HEK293 (cell line): ENCODE measurements around the gene FIS1.

Source experiments
- CTCF ChIA-PET: fragments of 350-600 bp; formaldehyde crosslinking; extraction: SDS; loops from one replicate; lab custom pipeline; 2021; ENCODE audit warnings: antibody characterized with exemption; lab: Yijun Ruan, JAX
- POLR2A ChIA-PET: fragments of 300-600 bp; formaldehyde crosslinking; extraction: SDS; loops from one replicate; lab custom pipeline; 2020; ENCODE audit warnings: antibody characterized with exemption, inconsistent platforms; lab: Yijun Ruan, JAX
- H3K27ac ChIP-seq: fragments of 200-500 bp; sonication (Bioruptor generic); 2 replicates; pipeline ENCODE4 v1.5.1; 2014; ENCODE audit warnings: low read depth, low read length, control low read depth, inconsistent platforms; ENCODE audit errors: extremely low read depth
- H3K36me3 ChIP-seq, 2 experiments: fragments of 200-500 bp in 1 of 2; sonication (Bioruptor generic) in 1 of 2; 1 replicate in 1 of 2; 2 replicates in 1 of 2; pipeline ENCODE4 v1.5.1; 2014 to 2017; ENCODE audit warnings: inconsistent platforms in 2 of 2, low read length in 2 of 2; ENCODE audit not compliant: control insufficient read depth in 2 of 2, insufficient read depth in 1 of 2
- H3K4me1 ChIP-seq: fragments of 200-500 bp; sonication (Bioruptor generic); 2 replicates; pipeline ENCODE4 v1.5.1; 2014; ENCODE audit warnings: mild to moderate bottlenecking, low read length, inconsistent platforms; ENCODE audit not compliant: control insufficient read depth, insufficient read depth
- H3K4me3 ChIP-seq: 2 replicates; pipeline ENCODE4 v1.5.1; 2011; ENCODE audit warnings: low read depth, mild to moderate bottlenecking, control low read depth, low read length, moderate library complexity
- H3K9me3 ChIP-seq: fragments of 200-500 bp; sonication (Bioruptor generic); 2 replicates; pipeline ENCODE4 v1.5.1; 2014; ENCODE audit warnings: low read depth, low read length, inconsistent platforms; ENCODE audit not compliant: control insufficient read depth, insufficient read depth
- EGR2 ChIP-seq: fragments of 450-650 bp; formaldehyde crosslinking; IDR thresholded peaks from 2 replicates; pipeline ENCODE4 v1.5.1; 2016; ENCODE audit warnings: low read depth, missing biosample characterization, missing genetic modification characterization
- KLF1 ChIP-seq: fragments of 450-650 bp; formaldehyde crosslinking; IDR thresholded peaks from 2 replicates; pipeline ENCODE4 v1.5.1; 2016; ENCODE audit warnings: missing biosample characterization, missing genetic modification characterization
- TCF7L2 ChIP-seq: IDR thresholded peaks from 2 replicates; pipeline ENCODE4 v1.6.1; 2011; ENCODE audit warnings: low read depth, mild to moderate bottlenecking, inconsistent platforms, low read length, moderate library complexity, borderline replicate concordance
- ZFHX2 ChIP-seq: fragments of 450-650 bp; formaldehyde crosslinking; conservative IDR thresholded peaks from 2 replicates; pipeline ENCODE4 v1.5.1; 2016; ENCODE audit warnings: missing biosample characterization, missing genetic modification characterization
- ZFP41 ChIP-seq: fragments of 450-650 bp; formaldehyde crosslinking; IDR thresholded peaks from 2 replicates; pipeline ENCODE4 v1.5.1; 2016; ENCODE audit warnings: missing biosample characterization, missing genetic modification characterization, borderline replicate concordance
- ZNF202 ChIP-seq: fragments of 450-650 bp; formaldehyde crosslinking; IDR thresholded peaks from 2 replicates; pipeline ENCODE4 v1.5.1; 2016; ENCODE audit warnings: missing biosample characterization, missing genetic modification characterization, borderline replicate concordance
- ZNF211 ChIP-seq: fragments of 450-650 bp; formaldehyde crosslinking; IDR thresholded peaks from 2 replicates; pipeline ENCODE4 v1.5.1; 2016; ENCODE audit warnings: low read depth, missing biosample characterization, missing genetic modification characterization
- ZNF354C ChIP-seq: fragments of 450-650 bp; formaldehyde crosslinking; IDR thresholded peaks from 2 replicates; pipeline ENCODE4 v1.5.1; 2016; ENCODE audit warnings: missing biosample characterization, missing genetic modification characterization, low read depth, borderline replicate concordance
- ZNF391 ChIP-seq: fragments of 450-650 bp; formaldehyde crosslinking; IDR thresholded peaks from 2 replicates; pipeline ENCODE4 v1.5.1; 2016; ENCODE audit warnings: low read depth, missing biosample characterization, missing genetic modification characterization, borderline replicate concordance
- ZNF473 ChIP-seq: fragments of 450-650 bp; formaldehyde crosslinking; IDR thresholded peaks from 2 replicates; pipeline ENCODE4 v1.5.1; 2017; ENCODE audit warnings: missing biosample characterization, missing genetic modification characterization
- ZNF510 ChIP-seq: fragments of 450-650 bp; formaldehyde crosslinking; IDR thresholded peaks from 2 replicates; pipeline ENCODE4 v1.5.1; 2018; ENCODE audit warnings: mild to moderate bottlenecking, missing genetic modification characterization, missing biosample characterization; ENCODE audit not compliant: insufficient replicate concordance
- TF ChIP-seq, protein P1 (sequence below): fragments of 450-650 bp; formaldehyde crosslinking; IDR thresholded peaks from 2 replicates; pipeline ENCODE4 v1.5.1; 2016; ENCODE audit warnings: missing biosample characterization, missing genetic modification characterization, low read depth
- TF ChIP-seq, protein P2 (sequence below): fragments of 450-650 bp; formaldehyde crosslinking; IDR thresholded peaks from 2 replicates; pipeline ENCODE4 v1.5.1; 2016; ENCODE audit warnings: missing biosample characterization, missing genetic modification characterization

FIS1 gene

GRCh38 chr7:101234636-101235035, 10.2 kb downstream of the FIS1 start:
- H3K4me1 ChIP-seq = no peaks in the 10 kb centered on the region
- no peak overlapping the region for H3K4me3 ChIP-seq
- H3K27ac ChIP-seq = no peak overlapping the region
- ChIA-PET CTCF (interaction anchor here (0.8 to 1.8 kb wide), 5 partner anchors 10 to 55 kb away, joined by 3 to 28 read pairs (median 5); partner anchors contain the start of genes FIS1 and ZNHIT1), POLR2A (interaction anchor here (1.3 kb wide), 1 partner anchor 9 kb away, joined by 8 read pairs; no protein-coding TSS in a partner anchor)
- H3K9me3 ChIP-seq = no peaks in the 10 kb centered on the region
- H3K36me3 ChIP-seq = peaks cover 0 to 23% of the 10 kb centered on the region in 2 experiments; a peak in 2 of 3 replicates
- TF ChIP-seq, protein P1, sequence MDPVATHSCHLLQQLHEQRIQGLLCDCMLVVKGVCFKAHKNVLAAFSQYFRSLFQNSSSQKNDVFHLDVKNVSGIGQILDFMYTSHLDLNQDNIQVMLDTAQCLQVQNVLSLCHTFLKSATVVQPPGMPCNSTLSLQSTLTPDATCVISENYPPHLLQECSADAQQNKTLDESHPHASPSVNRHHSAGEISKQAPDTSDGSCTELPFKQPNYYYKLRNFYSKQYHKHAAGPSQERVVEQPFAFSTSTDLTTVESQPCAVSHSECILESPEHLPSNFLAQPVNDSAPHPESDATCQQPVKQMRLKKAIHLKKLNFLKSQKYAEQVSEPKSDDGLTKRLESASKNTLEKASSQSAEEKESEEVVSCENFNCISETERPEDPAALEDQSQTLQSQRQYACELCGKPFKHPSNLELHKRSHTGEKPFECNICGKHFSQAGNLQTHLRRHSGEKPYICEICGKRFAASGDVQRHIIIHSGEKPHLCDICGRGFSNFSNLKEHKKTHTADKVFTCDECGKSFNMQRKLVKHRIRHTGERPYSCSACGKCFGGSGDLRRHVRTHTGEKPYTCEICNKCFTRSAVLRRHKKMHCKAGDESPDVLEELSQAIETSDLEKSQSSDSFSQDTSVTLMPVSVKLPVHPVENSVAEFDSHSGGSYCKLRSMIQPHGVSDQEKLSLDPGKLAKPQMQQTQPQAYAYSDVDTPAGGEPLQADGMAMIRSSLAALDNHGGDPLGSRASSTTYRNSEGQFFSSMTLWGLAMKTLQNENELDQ (tag by site-specific recombination) = no peak
- peak; percentile 27; the same call in 1 of the 2 replicates for TF ChIP-seq EGR2
- TF ChIP-seq KLF1 (tag by site-specific recombination) = peak; percentile 73

- TF ChIP-seq ZNF391 (tag by site-specific recombination) = no peak
- TF ChIP-seq ZFHX2 (tag by site-specific recombination) = peak; percentile 12; the same call in 1 of the 2 replicates
- Histone ChIP-seq H3K9me3 (no peaks in the 10 kb centered on the region), H3K4me1 (no peaks in the 10 kb centered on the region), H3K4me3 (no peak overlapping the region), H3K36me3 (peaks cover 0 to 18% of the 10 kb centered on the region in 2 experiments; a peak in 2 of 3 replicates), H3K27ac (no peak overlapping the region)
- POLR2A ChIA-PET = interaction anchor here (1.0 to 1.3 kb wide), 2 partner anchors 10 to 16 kb away, joined by 4 to 8 read pairs; partner anchors contain the start of gene ZNHIT1
- CTCF ChIA-PET = interaction anchor here (0.6 to 1.8 kb wide), 4 partner anchors 10 to 105 kb away, joined by 3 to 28 read pairs (median 4); partner anchors contain the start of gene FIS1
These were observed 10.9 kb downstream of the FIS1 start for GRCh38 chr7:101233907-101234547.

DNA sequence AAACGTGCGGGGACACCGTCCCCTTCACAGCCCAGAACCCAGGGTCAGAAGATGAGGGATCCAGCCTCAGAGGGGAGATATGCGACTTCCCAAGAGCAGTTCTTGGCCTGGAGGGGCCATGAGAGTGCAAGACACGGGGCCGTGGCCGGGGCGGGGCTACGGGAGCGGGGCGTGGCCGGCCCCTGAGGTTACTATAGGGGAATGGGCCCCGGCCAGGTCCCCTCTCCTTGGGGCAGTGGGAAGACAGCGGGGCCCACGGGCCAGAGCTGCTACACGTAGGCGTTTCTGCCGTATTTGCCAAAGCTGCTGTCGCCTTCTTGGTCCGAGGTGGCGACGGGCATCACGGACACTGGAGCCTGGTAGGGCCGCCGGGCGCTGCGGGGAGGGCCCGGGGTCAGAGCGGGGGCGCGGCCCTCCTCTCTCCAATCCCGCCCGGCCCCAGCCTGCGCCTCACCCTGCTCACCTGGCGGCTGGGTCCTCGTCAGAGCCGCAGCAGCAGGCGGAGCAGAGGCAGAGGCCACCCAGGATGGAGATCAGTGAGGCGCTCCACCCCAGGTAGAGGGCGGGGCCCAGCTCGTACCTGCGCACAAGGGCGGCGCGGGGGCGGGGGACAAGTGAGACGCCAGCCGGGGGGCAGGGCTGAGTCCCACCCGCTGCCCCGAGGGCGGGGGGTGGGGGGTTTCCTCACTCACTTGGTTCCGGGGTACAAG, 12.6 kb downstream of the FIS1 start:
- H3K9me3 ChIP-seq = no peaks in the 10 kb centered on the region
- TF ChIP-seq KLF1 (tag by site-specific recombination) = peak; percentile 32
- no peak for TF ChIP-seq ZNF211 (tag by site-specific recombination)
- TF ChIP-seq, protein P2, sequence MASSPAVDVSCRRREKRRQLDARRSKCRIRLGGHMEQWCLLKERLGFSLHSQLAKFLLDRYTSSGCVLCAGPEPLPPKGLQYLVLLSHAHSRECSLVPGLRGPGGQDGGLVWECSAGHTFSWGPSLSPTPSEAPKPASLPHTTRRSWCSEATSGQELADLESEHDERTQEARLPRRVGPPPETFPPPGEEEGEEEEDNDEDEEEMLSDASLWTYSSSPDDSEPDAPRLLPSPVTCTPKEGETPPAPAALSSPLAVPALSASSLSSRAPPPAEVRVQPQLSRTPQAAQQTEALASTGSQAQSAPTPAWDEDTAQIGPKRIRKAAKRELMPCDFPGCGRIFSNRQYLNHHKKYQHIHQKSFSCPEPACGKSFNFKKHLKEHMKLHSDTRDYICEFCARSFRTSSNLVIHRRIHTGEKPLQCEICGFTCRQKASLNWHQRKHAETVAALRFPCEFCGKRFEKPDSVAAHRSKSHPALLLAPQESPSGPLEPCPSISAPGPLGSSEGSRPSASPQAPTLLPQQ (tag by site-specific recombination) = peak; percentile 58; the same call in 1 of the 2 replicates
- no peak for TF ChIP-seq ZNF510
- no peak for TF ChIP-seq ZFP41 (tag by site-specific recombination)
- TF ChIP-seq ZNF202 = no peak
- no peak for TF ChIP-seq TCF7L2
- no peak for TF ChIP-seq ZNF473
- TF ChIP-seq ZNF354C (tag by site-specific recombination) = no peak
- peaks cover 0 to 11% of the 10 kb centered on the region in 2 experiments; a peak in 2 of 3 replicates for H3K36me3 ChIP-seq
- H3K4me3 ChIP-seq = peak overlapping the region; percentile 30
- ChIA-PET CTCF (interaction anchor here (1.6 kb wide), 1 partner anchor 12 kb away, joined by 4 read pairs; no protein-coding TSS in a partner anchor), POLR2A (interaction anchor here (0.7 to 2.5 kb wide), 2 partner anchors 14 to 20 kb away, joined by 3 to 9 read pairs; partner anchors contain the start of genes PLOD3 and ZNHIT1)
- no peak overlapping the region for H3K27ac ChIP-seq
- H3K4me1 ChIP-seq = no peaks in the 10 kb centered on the region
